ENCODE measurements around the gene RBM4. TPM values are rescaled to one million over a fixed set of nuclear protein-coding genes. Genes with fewer than 3 reads are reported as not detected.

RBM4 gene
- total and polyA plus RNA-seq, 7 donors, result 75.4 to 103 (median 89.9) TPM

DNA sequence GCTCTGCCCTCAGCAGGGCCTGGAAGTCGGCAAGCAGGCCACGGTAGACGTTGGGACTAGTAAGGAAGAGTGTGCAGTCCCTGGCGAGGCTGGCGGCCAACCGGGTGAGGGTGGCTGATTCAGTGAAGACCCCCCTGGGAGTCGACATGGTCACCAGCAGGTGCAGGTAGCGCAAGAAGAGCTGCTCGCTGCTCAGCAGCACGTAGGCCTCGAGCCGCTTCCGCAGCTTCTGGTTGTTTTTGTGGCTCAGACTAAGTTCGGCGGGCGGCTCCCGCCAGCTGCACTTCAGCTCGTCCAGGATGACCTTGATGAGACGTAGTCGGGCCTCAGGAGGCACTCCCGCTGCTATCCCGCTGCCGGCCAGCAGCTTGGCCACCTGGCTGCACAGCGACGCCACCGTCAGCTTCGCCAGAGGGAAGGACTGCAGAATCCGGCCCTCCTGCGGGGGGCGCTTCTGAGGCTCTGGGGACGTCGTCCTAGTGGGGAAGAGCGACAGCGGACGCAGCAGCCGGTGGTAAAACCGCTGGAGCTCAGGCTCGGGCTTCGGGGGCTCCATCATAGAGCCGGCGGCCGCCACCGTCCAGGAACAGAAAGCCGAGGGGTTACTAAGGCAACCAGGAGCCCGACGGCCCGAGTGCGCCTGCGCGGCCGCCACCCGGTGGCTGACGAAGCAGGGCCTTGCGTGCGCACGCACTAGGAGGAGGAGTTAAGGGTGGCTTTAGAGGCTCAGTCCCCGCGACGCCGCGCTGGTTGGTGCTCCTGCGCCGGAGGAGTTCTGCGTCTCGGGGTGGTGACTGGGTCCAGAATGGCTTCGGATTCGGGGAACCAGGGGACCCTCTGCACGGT, 45.8 kb upstream of the RBM4 start, which contains the start of the genes CCDC87 and CCS:
CCDC87 (minus strand) TSS at position 607 of the 846 bp plus-strand sequence; CDS start at position 559, 48 bp downstream.
CCS (plus strand) TSS at position 729 of the 846 bp plus-strand sequence; CDS start at position 806, 77 bp downstream.
- Histone ChIP-seq H3K27ac (peak within 1 kb of the TSS; percentile 85 to 88 (median 88)), H3K36me3 (no peaks in the 10 kb centered on the region), H3K27me3 (no peaks in the 10 kb centered on the region), H3K4me1 (peaks cover 0 to 45% (median 40%) of the 10 kb centered on the region in 4 donors), H3K9me3 (no peaks in the 10 kb centered on the region), H3K4me3 (peak within 1 kb of the TSS; percentile 56 to 78 (median 62))
- TF ChIP-seq POLR2A (IDR thresholded peaks at IDR 0.05) (peak; percentile 95), POLR2AphosphoS5 (IDR thresholded peaks at IDR 0.05) (peak; percentile 99), CTCF (IDR thresholded peaks at IDR 0.05) (peak in 3 of 4 experiments; percentile 65 to 86 (median 85)), EP300 (IDR thresholded peaks at IDR 0.05) (no peak)
- peak; percentile 99 for DNase-seq
- WGBS, 2 donors, result 17 to 18% methylated on average over 68 of the region's 68 CpGs
- intact Hi-C loops (cut with DNase I), result loop anchor here (1.0 to 2.0 kb wide), 2 partner anchors 24 to 85 kb away; partner anchors contain the start of genes RBM14 and RBM4B

DNA sequence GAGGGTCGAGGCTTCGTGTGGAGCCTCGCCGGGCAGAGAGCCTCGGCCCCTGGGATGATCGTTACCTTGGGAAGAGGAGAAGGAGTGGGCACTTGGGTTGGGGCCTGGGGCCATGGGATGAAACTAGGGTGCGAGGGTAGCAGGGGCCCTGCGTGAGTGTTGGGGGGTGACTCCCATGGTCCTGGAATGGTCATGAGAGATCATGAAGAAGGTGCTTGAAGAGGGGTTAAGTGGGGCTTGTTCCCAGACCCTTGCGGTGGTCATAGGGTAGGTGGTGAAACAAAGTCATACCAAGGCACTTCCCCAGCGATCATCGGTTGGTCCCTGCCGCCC, 45.2 kb upstream of the RBM4 start:
- intact Hi-C loops (cut with DNase I), result loop anchor here (1.0 to 2.0 kb wide), 2 partner anchors 24 to 84 kb away; partner anchors contain the start of genes RBM14 and RBM4B
- 3 to 9% methylated on average over 12 of the region's 12 CpGs for WGBS, 2 donors
- no peak for TF ChIP-seq POLR2AphosphoS5 (IDR thresholded peaks at IDR 0.05)
- no peak for TF ChIP-seq CTCF (IDR thresholded peaks at IDR 0.05)
- no peak for TF ChIP-seq EP300 (IDR thresholded peaks at IDR 0.05)
- TF ChIP-seq POLR2A (IDR thresholded peaks at IDR 0.05), result no peak
- H3K36me3 ChIP-seq, result no peaks in the 10 kb centered on the region
- H3K27ac ChIP-seq, result peak overlapping the region; percentile 85 to 88 (median 88)
- peaks cover 0 to 45% (median 40%) of the 10 kb centered on the region in 4 donors for H3K4me1 ChIP-seq
- H3K4me3 ChIP-seq, result peak overlapping the region; percentile 56 to 78 (median 62)
- no peak for DNase-seq
- H3K9me3 ChIP-seq, result no peaks in the 10 kb centered on the region
- no peaks in the 10 kb centered on the region for H3K27me3 ChIP-seq

DNA sequence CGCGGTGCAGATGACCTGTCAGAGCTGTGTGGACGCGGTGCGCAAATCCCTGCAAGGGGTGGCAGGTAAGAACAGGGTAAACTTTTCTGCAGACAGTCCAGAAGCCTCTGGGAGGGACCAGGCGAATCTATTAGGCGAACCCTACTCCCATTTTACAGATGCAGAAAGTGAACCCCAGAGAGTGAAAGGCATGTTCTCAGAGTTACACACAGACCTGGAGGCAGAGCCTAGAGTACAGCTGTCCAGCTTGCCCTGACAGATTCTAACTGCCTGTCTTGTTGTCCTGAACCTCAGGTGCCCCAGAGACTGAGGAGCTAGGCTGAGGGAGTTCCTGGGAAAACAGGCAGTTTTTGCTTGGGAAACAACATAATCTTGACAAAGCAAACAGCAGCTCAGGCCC, 44.9 kb upstream of the RBM4 start:
- DNase-seq, result no peak
- H3K9me3 ChIP-seq, result no peaks in the 10 kb centered on the region
- peak overlapping the region; percentile 56 to 78 (median 62) for H3K4me3 ChIP-seq
- H3K4me1 ChIP-seq, result peaks cover 0 to 45% (median 40%) of the 10 kb centered on the region in 4 donors
- no peaks in the 10 kb centered on the region for H3K27me3 ChIP-seq
- TF ChIP-seq CTCF (IDR thresholded peaks at IDR 0.05) (no peak), EP300 (IDR thresholded peaks at IDR 0.05) (no peak), POLR2A (IDR thresholded peaks at IDR 0.05) (no peak), POLR2AphosphoS5 (IDR thresholded peaks at IDR 0.05) (no peak)
- intact Hi-C loops (cut with DNase I), result loop anchor here (1.0 to 2.0 kb wide), 2 partner anchors 23 to 84 kb away; partner anchors contain the start of genes RBM14 and RBM4B
- H3K36me3 ChIP-seq, result no peaks in the 10 kb centered on the region
- WGBS, 2 donors, result 49 to 67% methylated on average over 7 of the region's 7 CpGs
- H3K27ac ChIP-seq, result peak overlapping the region; percentile 85 to 88 (median 88)

DNA sequence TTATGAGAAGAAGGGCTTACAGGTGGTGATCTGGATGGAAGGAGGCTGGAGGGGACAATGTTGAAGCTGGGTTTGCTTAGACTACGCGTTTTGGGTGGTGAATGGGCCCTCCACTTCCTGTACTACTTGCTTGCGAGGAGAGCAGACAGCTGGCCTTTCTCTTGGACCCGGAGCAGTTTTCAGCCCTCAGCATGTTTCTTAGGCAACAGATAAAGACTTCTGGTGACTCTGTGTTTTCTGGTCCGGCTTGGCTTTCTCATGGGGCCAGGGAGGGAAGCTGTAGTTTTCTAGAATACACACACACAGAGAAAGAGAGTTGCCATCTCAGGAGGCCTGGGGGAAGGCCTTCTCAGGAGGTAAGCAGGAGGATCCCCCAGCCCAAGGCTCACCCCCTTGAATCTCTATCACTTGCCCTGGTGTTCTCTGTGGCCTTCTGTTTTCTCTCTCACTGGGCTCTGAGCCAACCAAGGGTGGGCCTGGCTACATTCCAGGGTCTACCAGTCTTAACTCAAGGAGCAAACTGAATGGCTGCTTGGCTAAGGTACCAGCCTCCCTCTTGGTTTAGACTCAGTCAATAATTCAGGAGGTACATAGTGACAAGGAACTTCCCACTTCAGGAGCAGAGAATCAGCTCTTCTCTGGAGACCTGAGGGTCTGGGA, 43.1 kb upstream of the RBM4 start:
- peak; percentile 78 for DNase-seq
- WGBS, 2 donors, result 44 to 73% methylated on average over 5 of the region's 5 CpGs
- H3K4me1 ChIP-seq, result peaks cover 0 to 45% (median 40%) of the 10 kb centered on the region in 4 donors
- peaks cover 5 to 15% (median 8%) of the 10 kb centered on the region in 4 donors for H3K36me3 ChIP-seq
- H3K9me3 ChIP-seq, result no peaks in the 10 kb centered on the region
- TF ChIP-seq EP300 (IDR thresholded peaks at IDR 0.05) (no peak), POLR2A (IDR thresholded peaks at IDR 0.05) (no peak)
- intact Hi-C loops (cut with DNase I), result no loop called here
- H3K4me3 ChIP-seq, result no peak overlapping the region
- H3K27ac ChIP-seq, result peak overlapping the region; percentile 66 to 88 (median 88)
- H3K27me3 ChIP-seq, result no peaks in the 10 kb centered on the region

Data from sigmoid colon (tissue), 7 donors.